GM10266 (cell line): ENCODE measurements around the gene AOPEP.

Experiments used
- DNase-seq: peaks from one replicate; pipeline ENCODE4 v3.0.0; 2012; ENCODE audit errors: extremely low spot score
- TF ChIP-seq, protein P1 (sequence below): IDR thresholded peaks from 2 replicates; pipeline ENCODE4 v1.5.1; 2012; ENCODE audit warnings: mild to moderate bottlenecking, low read depth; ENCODE audit not compliant: control insufficient read depth, insufficient read depth; ENCODE audit errors: missing control alignments

Gene AOPEP

DNA sequence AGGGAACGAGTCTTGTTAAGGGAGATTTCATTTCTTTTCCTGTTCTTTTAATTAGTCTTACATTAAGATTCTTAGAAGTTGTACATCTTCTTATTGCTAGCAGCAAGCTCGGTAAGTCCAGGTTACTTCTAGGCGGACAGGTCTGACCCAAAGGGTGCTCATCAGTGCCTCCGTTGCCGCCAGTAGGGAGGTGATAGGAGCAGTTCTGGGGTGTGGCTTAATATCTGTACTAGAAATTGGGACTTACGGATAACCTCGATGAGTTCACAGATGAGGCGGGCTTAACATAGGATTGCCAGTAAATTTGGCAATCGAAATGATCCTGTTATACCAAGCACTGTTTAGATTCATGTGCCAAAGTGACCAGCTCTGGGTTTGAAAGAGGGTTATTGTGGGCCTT is 312.2 kb downstream of the AOPEP start:
- no peak for DNase-seq
- TF ChIP-seq, protein P1, sequence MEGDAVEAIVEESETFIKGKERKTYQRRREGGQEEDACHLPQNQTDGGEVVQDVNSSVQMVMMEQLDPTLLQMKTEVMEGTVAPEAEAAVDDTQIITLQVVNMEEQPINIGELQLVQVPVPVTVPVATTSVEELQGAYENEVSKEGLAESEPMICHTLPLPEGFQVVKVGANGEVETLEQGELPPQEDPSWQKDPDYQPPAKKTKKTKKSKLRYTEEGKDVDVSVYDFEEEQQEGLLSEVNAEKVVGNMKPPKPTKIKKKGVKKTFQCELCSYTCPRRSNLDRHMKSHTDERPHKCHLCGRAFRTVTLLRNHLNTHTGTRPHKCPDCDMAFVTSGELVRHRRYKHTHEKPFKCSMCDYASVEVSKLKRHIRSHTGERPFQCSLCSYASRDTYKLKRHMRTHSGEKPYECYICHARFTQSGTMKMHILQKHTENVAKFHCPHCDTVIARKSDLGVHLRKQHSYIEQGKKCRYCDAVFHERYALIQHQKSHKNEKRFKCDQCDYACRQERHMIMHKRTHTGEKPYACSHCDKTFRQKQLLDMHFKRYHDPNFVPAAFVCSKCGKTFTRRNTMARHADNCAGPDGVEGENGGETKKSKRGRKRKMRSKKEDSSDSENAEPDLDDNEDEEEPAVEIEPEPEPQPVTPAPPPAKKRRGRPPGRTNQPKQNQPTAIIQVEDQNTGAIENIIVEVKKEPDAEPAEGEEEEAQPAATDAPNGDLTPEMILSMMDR: no peak

DNA sequence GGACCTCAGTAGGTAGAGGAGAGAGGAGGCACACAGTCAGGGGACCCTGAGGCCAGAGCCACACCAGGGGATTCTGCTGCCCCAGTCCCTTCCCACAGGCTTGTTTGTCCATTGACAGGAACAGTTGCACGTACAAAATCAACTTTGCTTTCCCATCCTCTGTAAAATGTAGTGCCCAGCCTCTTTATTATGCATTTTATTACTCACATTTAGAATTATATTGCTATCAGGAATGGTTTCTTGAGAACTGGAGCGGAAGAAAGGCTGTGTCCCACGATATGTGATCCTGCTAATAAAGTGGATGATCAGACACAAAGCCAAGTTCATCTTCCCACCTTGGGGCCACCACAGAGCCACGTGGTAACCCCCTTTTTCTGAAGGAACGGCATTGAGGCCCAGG is 313.6 kb downstream of the AOPEP start:
- TF ChIP-seq, protein P1: no peak
- DNase-seq: no peak

DNA sequence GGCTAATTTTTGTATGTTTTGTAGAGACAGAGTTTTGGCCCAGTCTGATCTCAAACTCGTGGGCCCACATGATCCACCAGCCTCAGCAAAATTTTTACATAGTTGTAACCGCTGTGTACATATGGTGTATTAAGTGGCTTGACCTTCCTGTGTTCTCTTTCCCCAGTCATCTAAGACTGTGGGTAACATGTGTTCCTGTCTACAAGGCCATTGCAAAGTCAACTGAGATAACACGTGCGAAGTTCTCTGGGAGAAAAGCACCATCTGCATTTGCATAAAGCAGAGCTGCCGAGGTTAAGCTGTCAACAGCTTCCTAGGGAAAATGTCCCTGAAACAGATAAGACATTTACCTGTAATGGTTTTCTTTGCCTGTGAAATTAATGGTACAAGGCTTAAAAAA is 317.3 kb downstream of the AOPEP start:
- TF ChIP-seq, protein P1: no peak
- DNase-seq: no peak

DNA sequence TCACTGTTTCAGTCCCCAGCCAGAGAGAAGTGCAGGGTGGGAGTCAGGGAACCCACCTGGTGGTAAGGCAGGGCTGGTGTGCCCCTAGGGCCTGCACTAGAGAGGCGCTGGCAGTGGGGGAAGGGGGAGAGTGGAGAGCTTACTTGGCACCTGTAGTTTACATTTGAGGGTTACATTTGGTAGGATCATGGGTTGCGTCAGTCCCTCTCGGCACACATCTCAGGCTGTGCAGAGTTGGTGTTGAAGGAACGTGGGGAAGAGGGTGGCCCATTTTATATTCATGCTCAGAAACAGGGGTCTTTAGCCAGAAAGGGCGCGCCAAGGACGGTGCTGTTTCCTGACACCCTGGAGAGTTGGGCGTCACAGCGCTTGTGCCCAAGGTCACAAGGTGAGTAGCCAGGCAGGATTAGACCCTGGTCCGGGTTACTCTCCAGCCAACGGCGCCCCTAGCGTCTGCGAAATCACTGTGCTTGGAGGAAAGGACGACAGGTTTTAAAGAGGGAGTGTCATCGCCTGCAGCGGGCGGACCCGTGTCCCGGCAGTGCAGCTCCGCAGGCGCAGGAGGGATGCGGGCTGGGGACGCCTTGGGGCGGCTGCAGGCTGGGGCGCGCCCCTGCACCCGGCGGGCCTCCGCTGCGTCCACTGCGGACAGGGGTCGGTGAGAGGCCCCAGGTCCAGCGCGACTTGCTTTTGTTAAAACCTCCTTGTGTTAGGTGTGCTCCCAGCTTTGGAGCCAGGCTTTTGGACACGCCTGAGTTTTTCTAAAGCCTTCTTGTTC is 318.4 kb downstream of the AOPEP start:
- TF ChIP-seq, protein P1: no peak
- DNase-seq: no peak

DNA sequence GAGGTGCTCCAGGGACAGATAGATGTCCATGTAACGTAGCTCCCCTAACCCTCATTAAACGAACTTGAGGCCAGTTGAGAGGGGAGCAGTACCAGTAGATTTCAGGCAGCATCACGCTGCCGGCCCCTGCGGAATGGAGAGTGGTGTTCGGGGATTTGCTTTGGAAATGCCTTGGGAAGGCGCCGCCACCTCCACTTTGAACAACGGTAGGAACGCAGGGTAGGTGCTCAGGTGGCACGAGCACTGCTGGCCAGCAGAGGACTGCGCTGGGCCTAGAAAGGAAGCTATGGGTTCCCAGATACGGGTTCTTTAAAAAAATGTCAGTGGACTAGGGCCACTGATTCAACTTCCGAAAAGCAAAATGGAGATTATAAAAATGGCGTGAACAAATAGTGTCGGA is 319.3 kb downstream of the AOPEP start:
- TF ChIP-seq, protein P1: no peak
- DNase-seq: no peak

DNA sequence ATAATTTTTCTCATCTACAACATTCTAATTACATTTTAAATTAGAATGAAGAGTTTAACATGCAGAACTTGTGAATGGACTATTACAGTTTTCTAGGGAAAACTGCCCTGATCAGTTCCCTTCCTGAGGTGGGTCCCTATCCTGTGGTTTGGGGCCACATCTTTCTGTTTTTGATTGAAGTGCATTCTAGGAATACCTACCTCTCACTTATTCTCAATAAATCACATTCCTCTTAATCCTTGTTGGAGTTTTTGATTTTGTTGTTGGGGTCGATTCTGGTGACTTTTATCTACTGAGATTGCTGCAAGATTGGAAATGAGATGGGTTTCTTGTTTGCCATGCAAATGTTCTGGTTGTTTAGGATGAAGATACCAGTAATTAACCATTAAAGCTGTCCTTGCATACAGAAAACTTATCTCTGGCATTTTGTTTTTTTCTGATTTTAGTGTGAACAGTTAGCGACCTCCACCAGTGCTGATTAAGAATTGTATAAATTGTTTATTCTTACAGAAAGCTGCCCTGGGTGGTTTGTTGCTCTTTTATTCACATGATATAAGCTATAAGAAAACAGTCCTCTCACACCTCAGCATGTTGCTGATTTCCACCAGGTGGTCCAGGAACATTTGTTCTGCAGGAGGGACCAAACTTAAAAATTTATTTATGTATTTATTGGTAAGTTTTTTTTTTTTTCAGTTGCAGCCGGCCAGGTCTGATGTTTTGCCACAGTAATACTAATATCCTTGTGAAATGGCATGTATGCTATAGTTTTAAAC is 321.1 kb downstream of the AOPEP start:
- TF ChIP-seq, protein P1: no peak
- DNase-seq: no peak

DNA sequence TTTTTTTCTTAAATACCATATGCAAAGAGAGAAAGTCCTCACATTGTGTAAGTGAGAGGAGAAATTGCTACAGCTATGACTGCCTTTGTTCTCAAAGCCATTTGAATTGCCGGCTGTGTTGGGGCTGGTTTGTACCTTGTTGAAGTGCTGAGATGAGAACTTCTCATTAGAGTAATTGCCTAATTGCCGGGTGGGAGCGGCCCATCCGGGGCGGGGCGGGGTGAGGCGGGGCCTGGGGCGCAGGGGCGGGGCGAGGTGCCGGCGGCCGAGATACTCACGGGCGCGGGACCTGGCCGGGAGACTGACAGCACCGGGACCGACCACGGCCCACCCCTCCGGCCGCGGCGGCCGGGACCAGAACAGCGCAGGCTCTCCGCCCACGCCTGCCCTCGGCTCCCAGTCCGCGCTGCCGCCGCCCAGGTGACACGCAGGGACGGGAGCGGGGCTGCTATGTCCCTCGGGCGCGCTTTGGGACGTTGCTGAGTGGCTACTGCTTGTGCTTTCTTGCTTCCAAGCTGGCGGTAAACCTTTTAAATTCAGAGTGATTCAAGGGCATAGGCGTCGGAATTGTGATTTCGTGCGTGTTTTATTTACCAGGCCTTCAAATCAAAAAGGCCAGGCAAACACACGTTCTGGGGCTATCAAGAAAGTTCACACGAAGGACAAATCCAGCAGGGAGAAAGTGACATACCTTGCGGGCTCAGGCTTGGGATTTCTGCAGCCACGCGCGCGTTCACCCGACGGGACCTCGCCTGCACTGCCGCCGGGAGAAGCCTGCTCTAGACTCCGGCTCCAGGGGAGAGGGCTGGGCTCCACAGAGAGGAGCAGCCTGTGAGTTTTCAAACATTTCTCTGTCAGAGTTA is 322.0 kb downstream of the AOPEP start:
- TF ChIP-seq, protein P1: no peak
- DNase-seq: peak; percentile 90
